ENCODE results near the gene CDH23. TPM values are rescaled to one million over a fixed set of nuclear protein-coding genes. Genes with fewer than 3 reads are reported as not detected.
A peak's percentile ranks its signal among the peaks of the same experiment; 100 is the strongest.

CDH23 gene
- total RNA-seq, 1 experiment from 2014 or later: 0.29 TPM

DNA sequence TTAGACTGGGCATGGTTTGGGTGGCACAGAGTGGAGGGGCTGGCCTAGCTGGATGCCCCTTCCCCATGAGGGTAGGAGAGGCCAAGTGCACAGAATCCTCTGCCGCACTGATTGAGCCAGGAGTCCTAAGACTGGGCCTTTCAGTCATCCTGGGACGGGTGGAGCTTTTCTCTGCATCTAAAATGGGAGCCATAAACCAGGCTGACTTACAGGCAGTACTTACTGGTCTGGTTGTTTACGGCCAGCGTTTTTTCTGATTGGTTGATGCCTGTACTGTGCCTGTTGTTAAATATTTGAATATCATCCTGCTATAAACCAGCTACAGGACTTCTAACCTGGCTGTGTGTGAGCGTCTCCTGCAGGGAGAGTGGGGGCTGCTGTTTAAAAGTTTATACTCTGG, 107.8 kb downstream of the CDH23 start:
- in situ Hi-C loops (cut with HindIII; ENCODE audit: low pct_unique_long_range_greater_than_20kb, low sequenced_read_pairs): no loop called here
- DNase-seq (ENCODE audit: low read depth, low spot score): no peak

DNA sequence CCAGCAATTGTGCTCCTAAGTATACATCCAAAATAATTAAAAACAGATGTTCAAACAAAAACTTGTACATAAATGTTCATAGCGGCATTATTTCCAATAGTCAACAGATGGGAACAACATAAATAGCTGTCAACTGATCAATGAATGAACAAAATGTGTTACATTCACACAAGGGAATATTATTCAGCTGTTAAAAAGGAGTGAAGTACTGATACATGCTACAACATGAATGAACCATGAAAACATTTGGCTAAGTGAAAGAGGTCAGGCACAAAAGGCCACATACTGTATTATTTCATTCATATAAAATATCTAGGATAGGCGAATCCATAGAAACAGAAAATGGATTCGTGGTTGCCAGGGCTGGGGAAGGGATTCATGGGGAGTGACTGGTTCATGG, 109.1 kb downstream of the CDH23 start:
- DNase-seq (ENCODE audit: low read depth, low spot score): no peak
- in situ Hi-C loops (cut with HindIII; ENCODE audit: low pct_unique_long_range_greater_than_20kb, low sequenced_read_pairs): no loop called here

DNA sequence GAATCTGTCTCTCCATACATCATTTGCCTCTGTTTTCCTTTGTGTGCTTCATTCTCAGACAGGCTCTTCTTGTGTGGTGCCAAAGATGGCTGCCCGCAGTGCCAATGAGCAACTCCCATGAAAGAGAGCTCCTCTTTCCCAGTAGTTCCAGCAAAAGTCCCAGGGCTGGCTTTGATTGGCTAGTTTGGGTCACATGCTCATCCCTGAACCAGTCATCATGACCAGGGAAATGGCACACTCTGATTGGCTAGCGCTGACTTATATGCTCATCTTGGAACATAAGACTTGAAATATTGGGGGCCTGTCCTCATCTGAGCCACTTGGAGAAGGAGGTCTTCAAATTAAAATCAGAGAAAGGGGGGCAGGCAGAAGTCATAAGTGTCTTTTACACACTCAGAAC, 112.7 kb downstream of the CDH23 start:
- DNase-seq (ENCODE audit: low read depth, low spot score): peak; percentile 23
- in situ Hi-C loops (cut with HindIII; ENCODE audit: low pct_unique_long_range_greater_than_20kb, low sequenced_read_pairs): no loop called here

DNA sequence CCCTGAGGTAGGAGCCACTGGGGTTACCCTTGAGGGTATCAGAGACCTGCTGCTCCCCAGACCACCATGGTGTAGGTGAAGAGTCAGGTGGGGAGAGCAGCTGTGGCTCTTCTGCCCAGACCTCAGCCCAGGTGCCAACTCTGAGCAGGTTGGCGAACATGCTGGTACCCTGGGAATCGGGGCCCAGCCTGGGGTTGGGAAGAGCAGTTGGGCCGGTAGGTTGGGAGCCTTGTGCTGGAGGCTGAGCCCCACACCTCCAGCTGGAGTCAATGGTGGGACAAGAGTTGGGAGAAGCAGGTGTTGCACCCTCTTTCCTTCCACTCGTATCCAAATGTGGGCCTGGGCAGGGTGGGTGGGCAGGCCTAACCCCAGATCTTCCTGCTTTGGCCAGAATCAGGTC, 114.5 kb downstream of the CDH23 start:
- in situ Hi-C loops (cut with HindIII; ENCODE audit: low pct_unique_long_range_greater_than_20kb, low sequenced_read_pairs): no loop called here

DNA sequence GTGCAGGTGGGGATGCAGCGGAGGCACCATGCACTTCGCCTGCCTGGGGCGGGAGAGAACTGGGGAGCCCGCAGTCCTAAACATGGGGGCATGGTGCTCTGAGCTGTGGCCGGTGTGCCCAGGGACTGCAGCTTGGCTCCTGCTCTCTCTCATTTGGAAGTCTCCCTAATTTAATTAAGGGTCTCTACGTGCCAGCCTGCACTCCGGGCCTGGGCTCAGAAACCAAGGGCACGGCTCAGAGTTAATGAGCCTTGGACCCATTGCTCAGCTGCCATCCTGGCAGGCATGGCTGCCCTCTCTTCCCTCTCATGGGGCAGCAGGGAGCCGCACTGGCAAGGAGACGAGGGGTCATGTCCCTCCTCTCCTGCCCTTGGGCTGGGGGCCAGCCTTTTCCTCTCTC, 115.6 kb downstream of the CDH23 start:
- DNase-seq (ENCODE audit: low read depth, low spot score): no peak
- in situ Hi-C loops (cut with HindIII; ENCODE audit: low pct_unique_long_range_greater_than_20kb, low sequenced_read_pairs): no loop called here

More for the DNA sequence above, 114.5 kb downstream of the CDH23 start:
- DNase-seq (ENCODE audit: low read depth, low spot score): no peak

DNA sequence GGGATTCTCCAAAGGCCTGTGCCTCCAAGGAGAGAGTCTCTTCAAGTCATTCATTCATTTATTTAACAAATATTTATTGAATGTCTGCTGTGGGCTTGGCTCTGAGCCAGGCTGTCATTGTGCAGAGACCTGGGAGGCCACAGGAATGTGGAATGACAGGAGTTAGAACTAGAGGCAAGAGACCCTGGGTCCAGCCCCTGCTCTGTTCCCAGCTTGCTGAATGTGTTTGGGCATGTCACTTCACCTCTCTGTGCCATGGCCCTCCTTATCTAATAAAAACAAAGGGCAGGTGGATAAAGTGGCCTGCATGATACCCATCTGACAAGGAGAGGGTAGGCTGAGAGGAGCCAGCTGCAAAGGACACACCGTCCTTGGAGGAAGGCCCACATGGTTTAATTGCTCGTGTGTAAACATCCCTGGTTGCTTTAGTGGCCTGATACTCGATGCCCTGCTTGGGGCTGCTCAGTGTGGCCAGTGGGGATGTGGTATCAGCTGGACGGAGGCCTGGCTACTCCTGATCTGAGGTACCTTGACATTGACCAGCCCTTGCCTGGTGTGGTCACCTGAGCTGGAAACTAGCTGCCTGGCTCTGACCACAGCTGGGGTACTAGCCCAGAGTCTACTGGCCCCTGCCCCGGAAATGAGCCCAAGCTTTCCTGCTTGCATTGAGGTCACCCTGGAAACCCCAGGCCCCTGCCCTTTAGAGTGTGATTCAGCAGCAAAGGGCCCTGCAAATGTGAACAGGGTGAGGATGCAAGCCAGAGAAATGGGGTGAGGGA, 116.2 kb downstream of the CDH23 start:
- in situ Hi-C loops (cut with HindIII; ENCODE audit: low pct_unique_long_range_greater_than_20kb, low sequenced_read_pairs): no loop called here

DNA sequence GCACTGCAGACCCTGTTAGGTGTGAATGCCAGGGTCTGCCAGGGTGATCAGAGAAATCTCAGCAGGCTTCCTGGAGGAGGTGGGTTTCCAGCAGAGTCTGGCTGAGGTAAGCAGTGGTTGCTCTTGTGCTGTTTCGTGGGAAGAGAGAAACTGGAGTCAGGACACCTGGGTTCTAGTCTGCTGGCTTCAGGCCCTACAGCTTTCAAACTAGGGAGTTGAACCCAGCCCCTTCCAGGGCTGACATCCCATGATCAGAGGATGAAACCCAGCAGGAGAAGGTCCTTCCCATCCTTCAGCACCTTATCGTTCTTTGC, 116.8 kb downstream of the CDH23 start:
- no peak for DNase-seq (ENCODE audit: low read depth, low spot score)
- in situ Hi-C loops (cut with HindIII; ENCODE audit: low pct_unique_long_range_greater_than_20kb, low sequenced_read_pairs): no loop called here

More for the DNA sequence above, 116.2 kb downstream of the CDH23 start:
- DNase-seq (ENCODE audit: low read depth, low spot score): no peak

DNA sequence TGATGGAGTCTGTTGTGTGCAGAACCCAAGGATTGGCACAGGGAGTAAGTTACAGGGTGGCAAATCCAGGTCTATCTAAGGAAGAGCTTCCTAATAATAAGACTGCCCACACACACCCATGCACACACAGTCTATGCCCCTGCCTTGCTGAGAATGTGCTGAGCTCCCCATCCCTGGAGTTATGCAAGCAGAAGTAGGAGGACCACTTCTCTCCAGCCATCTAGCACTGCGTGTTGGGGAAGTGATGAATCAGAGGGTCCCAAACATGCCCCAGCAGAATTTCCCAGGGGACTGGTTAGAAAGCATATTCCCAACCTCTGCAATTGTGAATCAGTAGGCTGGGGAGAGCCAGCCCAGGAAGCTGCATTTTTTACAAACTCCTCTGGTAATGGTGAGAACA, 117.2 kb downstream of the CDH23 start:
- in situ Hi-C loops (cut with HindIII; ENCODE audit: low pct_unique_long_range_greater_than_20kb, low sequenced_read_pairs): no loop called here
- DNase-seq (ENCODE audit: low read depth, low spot score): no peak

DNA sequence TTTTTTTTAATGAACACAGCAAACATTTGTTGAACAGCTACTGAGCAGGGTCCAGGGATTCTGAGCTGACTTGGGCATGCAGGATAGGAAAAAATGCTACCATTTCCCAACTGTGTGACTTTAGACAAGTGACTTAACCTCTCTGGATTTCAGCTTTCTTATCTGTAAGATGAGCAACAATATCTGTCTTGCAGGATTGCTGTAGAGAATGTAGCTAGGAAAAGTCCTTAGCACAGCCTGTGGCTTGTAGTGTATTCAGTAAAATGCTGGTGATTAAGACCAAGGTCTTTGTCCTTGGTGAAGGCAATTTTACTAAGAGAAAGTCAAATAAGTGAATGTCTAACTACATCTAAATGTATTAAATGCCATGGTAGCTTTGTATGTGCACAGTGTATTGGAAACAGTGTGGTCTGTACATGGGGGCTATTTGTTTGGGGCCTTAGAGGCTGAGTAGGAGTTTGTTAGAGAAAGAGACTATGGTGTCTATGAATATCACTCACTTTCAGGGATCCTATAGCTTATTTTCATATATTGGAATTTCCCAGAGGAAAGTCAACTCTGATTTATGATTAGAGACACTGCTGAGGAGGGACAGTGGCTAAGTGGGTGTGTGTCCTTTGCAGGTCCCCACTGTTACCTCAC, 118.9 kb downstream of the CDH23 start:
- in situ Hi-C loops (cut with HindIII; ENCODE audit: low pct_unique_long_range_greater_than_20kb, low sequenced_read_pairs): no loop called here
- DNase-seq (ENCODE audit: low read depth, low spot score): no peak

DNA sequence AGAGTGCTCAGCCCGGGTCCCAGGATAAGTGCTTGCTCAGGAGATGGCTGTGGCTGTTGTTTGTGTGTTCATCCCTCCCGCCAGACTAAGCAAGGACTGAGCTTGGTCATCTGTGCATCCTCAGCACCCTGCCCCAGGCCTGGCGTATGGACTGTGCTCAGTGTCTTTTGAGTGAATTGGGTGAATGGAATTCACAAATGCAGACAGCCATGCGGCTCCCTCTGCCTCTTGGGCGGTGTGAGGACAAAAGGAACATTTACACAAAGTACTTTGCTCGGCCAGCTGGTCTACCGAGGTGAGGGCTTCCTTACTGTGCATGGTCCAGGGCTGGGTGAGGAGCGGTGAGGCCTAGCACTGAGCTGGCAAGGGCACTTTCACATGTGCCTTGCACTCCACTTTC, 120.2 kb downstream of the CDH23 start:
- DNase-seq (ENCODE audit: low read depth, low spot score): no peak
- in situ Hi-C loops (cut with HindIII; ENCODE audit: low pct_unique_long_range_greater_than_20kb, low sequenced_read_pairs): no loop called here

DNA sequence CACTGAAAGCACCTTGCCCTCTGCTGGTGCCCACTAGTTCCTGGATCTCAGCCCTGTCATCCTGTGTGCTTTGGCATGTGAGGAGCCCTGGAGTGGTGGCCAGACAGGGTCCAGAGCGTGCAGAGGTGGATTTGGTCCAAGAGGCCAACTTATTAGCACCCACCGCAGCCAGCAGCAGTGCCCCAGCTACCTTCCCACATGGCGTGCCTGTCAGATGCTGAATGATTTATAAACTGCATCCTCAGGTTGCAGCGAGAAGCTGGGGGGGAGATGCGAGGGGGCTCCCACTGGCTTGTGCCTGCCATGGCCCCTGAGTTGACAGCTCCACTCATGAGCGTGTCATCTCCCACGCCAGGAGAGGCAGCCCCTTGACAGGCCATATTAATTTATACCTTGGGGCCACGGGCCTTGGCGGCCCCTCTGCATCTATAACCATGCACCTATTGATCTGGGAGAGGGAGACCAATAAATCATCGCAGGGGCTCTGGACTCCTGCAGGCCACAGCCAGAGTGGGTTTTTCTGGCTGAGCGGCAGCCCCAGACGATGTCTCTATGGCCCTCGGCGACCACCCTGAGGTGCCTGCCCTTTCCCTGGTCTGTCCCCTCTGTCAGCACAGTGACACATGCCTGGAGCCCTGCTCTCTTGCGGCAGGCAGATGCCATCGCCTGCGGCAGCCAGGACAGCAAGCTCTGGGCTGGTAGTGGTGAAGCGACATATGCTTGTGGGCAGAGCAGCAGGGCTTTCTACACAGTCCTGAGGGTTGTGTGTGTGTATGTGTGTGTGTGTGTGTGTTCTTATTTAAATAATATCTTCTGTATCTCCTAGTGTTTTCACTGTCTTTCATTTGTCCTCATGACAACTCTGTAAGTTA, 120.8 kb downstream of the CDH23 start:
- DNase-seq (ENCODE audit: low read depth, low spot score): no peak
- in situ Hi-C loops (cut with HindIII; ENCODE audit: low pct_unique_long_range_greater_than_20kb, low sequenced_read_pairs): no loop called here

DNA sequence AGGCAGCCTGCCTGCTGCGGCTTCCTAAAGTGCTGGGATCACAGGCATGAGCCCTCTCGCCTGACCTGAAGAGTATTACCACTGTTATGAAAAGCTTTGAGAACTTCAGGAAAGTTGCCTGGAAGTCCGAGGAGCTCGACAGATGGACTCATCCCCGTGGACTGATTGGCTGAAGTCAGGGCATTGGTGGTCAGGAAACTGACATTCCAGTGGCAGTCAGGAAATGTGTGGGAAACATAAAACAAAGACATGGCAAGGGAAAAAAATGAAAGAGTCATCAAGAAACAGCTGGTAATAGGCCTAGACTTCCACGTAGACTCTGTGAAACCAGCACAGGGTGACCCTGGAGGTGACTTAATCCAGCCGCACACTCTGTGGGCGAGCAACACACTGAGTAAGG, 123.3 kb downstream of the CDH23 start:
- DNase-seq (ENCODE audit: low read depth, low spot score): no peak
- in situ Hi-C loops (cut with HindIII; ENCODE audit: low pct_unique_long_range_greater_than_20kb, low sequenced_read_pairs): no loop called here

DNA sequence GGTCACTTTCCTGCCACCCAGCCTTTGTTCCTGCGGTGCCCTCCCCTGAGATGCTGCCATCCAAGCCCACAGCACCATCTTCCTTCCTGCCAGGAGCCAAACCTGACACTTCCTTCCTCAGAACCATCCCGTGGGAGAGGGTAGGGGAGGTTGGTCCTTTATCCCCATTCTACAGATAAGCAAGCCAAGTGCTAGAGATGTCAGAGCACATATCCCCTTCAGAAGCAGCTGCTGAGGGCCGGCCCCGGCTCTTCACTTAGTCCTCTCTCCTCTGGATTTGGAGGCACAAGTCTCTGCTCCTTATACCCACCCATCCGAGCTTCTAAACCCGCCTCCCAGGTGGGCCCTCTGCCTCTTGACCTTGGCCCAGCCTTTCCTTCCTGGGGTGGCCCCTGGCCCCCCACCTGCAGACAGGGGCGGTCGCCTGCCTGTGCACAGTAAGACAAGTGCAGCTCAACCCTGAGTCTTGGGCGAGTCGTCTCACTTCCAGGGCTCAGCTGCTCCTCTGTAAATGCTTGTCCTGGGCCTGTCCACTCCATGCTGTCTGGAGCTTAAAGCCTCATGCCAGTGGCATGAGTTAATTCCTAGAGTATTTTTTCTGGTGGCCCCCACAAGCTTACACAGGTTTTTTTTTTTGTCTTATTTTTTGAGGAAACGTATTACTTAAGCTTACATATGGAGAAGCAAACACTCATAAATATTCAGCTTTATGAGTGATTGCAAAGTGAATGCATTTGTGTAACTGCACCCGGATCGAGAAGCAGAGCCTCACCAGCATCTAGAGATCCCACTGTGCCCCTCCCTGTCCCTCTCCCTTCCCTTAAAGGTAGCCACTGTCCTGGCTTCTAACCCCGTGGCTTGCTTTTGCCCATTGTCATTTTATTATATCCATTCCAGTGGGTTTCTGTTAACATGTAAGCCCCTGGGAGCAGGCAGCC, 125.1 kb downstream of the CDH23 start:
- no peak for DNase-seq (ENCODE audit: low read depth, low spot score)
- in situ Hi-C loops (cut with HindIII; ENCODE audit: low pct_unique_long_range_greater_than_20kb, low sequenced_read_pairs): no loop called here

DNA sequence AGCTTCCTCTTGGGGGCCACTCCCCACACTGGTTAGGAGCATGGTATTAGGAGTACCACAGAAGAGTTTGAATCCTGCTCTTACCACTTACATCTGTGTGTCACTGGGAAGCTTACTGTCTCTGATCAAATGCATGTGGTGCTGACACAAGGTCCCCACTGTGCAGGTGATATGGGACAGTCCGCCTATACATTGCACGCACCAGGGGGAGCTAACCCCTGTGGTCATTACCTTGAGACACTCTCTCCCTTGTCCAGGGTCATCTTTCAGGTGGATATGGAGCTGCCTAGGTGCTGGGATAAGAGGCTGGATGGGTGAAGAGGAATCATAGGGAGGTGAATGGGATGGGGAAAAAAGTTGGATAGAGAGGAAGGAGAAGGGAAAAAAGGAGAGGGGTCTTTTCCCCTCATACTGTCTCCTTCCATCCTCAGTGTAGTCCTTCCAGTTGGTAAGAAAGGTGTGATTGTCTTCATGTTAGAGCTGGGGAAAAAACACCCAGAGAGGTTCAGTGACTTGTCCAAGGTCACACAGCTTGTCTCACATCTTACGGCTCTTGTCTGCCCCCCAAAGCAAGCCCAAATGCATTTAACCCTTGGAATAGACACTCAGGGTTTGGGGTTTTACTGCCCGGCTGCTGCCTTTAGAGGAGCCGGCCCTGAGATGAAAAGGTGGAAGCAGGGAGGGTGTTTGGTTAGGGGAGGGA, 125.9 kb downstream of the CDH23 start:
- in situ Hi-C loops (cut with HindIII; ENCODE audit: low pct_unique_long_range_greater_than_20kb, low sequenced_read_pairs): no loop called here
- DNase-seq (ENCODE audit: low read depth, low spot score): no peak

DNA sequence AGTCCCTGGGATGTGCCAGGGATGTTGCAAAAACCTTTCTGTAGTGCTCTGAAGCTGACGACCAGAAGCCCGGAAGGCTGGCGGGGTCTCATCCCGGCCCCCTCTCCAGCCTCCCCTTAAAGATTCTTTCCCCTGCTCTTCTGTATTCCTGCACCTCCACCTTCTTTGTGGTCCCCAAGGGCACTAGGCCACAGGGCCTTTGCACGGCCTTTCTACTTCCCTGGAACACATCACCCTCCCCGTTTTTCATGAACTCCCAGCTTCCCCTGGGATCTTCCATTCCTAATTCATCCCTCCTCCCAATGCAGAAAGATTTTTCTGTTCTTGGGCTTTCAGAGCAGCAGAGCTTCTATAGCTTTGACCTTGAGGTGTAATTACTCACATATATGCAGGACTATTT, 127.0 kb downstream of the CDH23 start:
- in situ Hi-C loops (cut with HindIII; ENCODE audit: low pct_unique_long_range_greater_than_20kb, low sequenced_read_pairs): no loop called here
- DNase-seq (ENCODE audit: low read depth, low spot score): no peak

DNA sequence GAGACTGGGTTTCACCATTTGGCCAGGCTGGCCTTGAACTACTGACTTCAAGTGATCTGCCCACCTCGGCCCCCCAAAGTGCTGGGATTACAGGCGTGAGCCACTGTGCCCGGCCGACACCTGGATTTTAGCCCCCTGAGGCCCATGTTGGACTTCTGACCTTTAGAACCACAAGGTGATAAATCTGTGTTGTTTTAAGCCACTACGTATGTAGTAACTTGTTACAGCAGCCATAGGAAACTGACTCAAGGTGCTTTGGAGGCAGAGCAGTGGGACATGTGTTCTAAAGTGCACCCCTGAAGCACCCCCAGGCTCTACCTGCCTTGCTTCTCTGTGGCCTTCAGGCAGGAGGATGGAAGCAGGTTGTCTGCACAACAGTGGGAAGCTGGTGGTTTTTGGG, 128.4 kb downstream of the CDH23 start:
- in situ Hi-C loops (cut with HindIII; ENCODE audit: low pct_unique_long_range_greater_than_20kb, low sequenced_read_pairs): no loop called here
- no peak for DNase-seq (ENCODE audit: low read depth, low spot score)

DNA sequence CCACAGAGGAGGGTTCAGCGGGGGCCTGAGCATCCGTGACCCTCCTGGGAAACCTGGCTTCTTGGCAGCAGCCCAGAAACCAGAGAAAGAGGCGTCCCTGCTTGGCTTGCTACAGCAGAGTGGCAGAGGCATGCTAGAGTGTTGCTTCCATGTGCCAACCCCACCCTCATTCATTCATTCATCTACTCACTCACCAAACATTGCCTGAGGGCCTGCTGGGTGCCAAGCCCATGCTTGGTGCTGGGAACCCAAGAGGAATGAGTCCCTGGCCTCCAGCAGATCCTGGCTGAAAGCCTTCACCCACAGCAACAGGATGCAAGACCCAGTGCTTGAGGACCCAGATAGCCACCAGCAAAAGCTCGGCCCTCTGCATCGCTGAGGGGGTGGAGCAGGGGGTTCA, 129.0 kb downstream of the CDH23 start:
- in situ Hi-C loops (cut with HindIII; ENCODE audit: low pct_unique_long_range_greater_than_20kb, low sequenced_read_pairs): no loop called here
- DNase-seq (ENCODE audit: low read depth, low spot score): no peak
